ENCODE data around the gene PICALM.

DNA sequence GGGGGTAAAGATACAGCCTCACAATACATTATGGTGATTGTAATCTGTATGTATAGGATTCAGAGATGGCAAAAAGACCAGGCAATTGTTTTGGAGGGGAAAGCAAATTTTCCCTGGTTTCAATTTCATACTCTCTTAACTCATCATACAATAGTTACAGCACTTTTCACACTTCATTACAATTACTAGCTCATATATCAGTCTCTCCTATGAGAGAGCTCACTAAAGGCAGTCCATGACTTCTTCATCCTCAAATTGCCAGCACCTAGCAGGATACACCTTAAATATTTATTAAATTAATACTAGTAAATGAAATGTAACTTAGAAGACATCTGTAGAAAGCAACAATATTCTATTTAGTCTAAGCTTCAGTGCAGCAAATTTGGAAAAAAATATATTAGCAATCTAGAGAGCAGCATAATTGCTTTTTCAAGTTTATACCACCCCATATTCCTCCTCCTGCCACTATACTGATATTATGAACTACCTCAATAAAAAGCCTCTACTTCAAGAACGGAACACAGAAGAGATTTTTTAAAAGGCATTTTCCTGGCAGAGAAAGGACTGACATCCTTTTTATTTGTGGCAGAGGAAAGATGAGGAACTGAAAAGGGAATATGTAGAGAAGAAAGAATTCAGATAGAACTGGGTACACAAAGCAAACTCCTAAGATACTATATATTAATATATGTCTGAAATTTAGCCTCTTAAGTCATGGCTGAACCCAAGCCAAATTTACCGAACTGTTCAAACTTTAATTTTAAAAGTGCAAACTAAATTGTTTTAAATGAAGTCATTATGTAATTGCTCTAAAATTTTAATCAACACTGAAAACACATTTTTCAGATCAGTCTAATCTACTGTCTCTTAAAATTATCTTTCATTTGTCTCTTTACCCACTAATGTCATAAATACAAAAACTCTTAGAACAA is 27.7 kb downstream of the PICALM start:
- TF ChIP-seq, protein P1, sequence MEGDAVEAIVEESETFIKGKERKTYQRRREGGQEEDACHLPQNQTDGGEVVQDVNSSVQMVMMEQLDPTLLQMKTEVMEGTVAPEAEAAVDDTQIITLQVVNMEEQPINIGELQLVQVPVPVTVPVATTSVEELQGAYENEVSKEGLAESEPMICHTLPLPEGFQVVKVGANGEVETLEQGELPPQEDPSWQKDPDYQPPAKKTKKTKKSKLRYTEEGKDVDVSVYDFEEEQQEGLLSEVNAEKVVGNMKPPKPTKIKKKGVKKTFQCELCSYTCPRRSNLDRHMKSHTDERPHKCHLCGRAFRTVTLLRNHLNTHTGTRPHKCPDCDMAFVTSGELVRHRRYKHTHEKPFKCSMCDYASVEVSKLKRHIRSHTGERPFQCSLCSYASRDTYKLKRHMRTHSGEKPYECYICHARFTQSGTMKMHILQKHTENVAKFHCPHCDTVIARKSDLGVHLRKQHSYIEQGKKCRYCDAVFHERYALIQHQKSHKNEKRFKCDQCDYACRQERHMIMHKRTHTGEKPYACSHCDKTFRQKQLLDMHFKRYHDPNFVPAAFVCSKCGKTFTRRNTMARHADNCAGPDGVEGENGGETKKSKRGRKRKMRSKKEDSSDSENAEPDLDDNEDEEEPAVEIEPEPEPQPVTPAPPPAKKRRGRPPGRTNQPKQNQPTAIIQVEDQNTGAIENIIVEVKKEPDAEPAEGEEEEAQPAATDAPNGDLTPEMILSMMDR (IDR thresholded peaks at IDR 0.05) = no peak
- no peak for TF ChIP-seq POLR2A (IDR thresholded peaks at IDR 0.05)
